GM18511 (cell line): Measurements from ENCODE around the gene RANBP10.
"Not testable (repeated sequence)": the region's sequence is repeated elsewhere in the genome, so short reads cannot be mapped to it uniquely, and the experiment has no call there.

Experiments used
- ATAC-seq: cut with Tn5 transposase; IDR thresholded peaks from one replicate; pipeline ENCODE4 v1.9.1; 2021; ENCODE audit warnings: mild to moderate bottlenecking, moderate library complexity; ENCODE audit not compliant: unreplicated experiment

Gene RANBP10

DNA sequence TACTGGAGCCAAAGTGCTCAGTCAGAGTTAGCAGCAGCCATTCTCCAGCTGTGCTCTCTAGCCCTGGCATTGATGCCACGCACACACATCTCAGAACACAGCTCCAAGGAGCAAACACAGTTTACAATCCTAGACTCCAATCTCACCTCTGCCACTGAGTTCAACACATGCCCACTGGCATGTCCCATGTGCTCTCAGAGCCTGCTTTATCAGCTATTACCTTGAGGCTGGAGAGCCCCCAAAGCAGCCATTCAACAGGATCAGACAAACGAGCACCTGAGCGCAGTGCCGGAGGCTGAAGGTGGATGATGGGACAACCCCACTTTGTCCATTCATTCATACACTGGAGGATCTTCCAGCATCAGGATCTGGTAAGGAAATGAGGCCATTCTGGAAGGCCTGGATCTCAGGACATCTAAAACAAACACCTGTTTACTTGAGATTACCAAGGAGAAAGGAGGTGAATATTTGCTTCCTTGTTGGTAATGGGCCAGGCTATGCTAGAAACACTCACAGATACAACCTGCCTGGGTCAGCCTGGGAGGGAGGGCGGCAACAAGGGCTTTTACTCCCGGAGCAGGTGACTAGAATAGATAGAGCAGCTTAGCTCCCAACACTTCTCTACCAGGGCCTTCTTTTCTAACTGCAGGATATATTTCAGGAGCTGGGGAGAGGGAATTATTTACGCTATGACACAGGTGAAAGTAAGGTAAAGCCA lies 25.4 kb downstream of the RANBP10 start:
- no peak for ATAC-seq

DNA sequence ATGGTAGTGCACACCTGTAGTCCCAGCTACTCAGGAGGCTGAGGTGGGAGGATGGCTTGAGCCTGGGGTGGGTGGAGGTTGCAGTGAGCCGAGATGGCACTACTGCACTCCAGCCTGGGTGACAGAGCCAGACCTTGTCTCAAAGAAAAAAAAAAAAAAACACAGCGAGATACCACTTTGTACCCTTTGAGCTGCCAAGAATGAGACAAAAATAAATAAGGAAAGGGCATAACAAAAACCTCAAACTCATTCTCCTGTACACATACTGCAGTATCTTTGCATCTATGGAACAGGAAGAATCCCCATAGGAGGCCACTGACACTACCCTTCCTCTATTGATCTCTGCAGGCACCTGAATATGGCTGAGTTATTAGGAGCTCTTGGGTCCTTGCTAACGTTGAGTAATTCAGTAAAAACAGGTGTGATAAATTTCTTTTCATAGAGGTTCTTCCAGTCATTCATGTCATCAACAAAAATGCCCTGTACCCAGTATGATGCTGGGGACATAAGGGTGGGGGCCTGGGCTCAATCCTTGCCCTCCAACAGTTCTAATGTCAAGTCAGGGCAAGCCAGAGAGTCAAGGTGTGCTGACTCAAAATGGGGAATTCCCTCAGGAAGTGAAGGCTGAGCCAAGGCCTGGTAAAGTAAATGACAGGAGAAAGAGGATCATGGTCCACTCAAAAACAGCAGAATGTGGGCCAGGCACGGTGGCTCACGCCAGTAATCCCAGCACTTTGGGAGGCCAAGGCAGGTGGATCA lies 26.9 kb downstream of the RANBP10 start:
- ATAC-seq = no peak

DNA sequence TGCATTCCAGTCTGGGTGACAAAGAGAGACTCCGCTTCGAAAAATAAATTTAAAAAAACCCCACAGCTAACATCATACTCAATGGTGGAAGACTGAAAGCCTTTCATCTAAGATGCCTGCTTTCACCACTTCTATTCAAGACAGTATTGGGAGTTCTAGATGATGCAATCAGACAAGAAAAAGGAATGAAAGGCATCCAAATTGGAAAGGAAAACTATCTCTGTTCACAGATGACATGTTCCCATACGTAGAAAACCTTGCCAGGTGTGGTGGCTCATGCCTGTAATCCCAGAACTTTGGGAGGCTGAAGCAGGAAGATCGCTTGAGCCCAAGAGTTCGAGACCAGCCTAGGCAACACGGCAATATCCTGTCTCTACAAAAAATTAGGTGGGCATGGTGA lies 31.1 kb downstream of the RANBP10 start:
- ATAC-seq = no peak

DNA sequence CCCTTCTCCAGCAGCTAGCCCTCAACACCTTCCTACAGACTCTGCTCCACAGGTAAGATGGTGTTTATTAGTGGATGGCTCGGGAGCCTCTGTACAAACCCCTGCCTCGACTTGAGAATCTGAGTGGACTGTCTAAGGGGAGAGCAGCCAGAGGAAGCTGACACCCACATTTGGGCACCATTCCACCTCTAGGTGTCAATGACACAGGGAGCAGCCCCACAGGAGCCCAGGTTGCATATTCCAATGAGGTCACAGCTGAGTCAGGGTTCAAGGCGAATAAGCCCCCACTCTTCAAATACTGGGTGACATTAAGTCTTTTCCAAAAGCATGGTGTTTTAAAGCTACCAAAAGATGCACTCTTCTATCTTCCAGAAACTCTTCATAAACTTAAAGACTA lies 31.9 kb downstream of the RANBP10 start:
- no peak for ATAC-seq

DNA sequence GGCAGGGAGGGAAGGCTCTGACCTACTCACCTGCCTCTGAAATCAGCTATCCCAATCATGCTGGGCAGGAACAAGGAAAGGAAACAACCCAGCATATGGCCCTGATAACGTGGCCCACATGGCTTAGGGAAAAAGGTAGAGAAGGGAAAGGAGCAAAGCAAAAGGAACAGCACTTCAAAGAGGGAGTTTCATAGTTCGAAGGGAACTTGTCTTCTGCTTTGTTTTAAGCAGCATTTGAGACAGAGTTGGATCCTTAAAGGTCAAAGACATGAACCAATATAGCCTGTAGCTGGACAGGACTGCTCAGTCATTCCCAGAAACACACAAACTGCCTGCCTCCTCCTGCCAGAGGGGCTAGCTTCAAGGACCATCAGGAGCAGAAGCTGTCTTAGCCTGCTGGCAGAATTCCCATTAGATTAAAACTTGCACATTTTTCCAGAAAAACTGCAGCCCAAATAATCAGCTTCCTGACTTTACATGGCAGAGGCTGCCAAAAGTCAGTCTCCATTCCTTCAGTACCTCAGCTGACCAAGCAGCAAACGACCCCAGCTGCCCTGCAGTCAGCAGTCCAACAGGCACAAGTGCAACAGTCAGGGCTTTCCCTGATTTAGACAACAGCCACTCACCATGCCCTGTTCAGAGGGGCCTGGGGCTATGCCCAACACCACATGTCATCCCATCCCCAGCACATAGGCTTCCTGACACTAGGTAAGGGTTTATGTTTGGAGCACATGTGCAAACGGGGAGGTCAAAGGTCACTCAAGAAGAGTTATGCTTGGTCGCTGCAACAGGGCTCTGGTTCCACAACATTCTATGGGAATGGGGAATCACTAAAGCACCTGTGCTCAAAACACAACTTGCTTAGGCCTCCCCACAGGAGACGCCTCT lies 32.5 kb downstream of the RANBP10 start:
- ATAC-seq = no peak

DNA sequence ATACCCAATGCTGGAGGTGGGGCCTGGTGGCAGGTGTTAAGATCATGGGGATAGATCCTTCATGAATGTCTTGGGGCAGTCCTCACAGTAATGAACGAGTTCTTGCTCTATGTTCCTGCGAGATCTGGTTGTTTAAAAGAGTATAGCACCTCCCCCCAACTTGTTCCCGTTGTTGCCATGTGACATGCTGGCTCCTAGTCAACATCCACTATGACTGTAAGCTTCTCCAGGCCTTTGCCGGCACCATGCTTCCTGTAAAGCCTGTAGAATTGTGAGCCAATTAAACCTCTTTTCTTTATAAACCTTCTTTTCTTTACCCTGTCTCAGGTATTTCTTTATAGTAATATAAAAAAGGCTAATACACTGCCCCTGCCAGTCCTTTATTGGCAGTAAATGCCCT lies 33.3 kb downstream of the RANBP10 start:
- ATAC-seq = no peak

DNA sequence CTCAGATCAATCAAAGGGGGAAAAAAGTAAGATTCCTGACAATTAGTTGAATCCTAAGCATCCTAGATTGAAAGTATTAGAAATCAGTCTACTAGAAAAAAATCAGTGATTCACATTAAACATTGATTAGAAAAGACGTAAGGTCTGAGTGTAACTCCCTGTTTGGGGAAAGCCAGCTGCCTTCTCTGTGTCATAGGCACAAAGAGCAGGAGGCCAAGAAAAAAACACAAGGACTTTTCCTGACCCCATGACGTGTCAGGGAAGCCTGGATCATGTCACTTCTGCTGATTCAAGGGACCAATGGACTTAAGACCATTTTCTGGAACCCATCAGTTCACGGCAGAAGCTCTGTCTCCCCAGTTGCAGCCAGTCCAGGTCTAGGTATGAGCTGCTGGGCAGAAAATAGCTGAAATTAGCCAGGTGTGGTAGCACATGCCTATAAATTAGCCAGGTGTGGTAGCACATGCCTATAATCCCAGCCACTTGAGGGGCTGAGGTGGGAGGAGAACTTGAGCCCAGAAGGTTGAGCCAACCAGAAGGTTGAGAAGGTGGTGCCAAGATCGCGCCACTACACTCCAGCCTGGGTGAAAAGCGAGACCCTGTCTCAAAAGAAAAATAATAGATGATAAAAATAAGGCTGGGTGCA lies 35.9 kb downstream of the RANBP10 start:
- no peak for ATAC-seq

DNA sequence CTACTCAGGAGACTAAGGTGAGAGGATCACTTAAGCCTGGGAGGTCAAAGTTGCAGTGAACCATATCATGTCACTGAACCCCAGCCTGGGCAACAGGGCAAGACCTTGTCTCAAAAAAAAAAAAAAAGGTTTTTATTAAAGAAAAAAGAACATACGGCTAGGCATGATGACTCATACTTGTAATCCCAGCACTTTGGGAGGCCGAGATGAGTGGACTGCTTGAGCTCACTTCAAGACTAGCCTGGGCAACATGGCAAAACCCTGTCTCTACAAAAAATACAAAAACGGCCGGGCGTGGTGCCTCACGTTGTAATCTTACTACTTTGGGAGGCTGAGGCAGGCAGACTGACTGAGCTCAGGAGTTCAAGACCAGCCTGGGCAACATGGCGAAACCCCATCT lies 38.4 kb downstream of the RANBP10 start:
- no peak for ATAC-seq

DNA sequence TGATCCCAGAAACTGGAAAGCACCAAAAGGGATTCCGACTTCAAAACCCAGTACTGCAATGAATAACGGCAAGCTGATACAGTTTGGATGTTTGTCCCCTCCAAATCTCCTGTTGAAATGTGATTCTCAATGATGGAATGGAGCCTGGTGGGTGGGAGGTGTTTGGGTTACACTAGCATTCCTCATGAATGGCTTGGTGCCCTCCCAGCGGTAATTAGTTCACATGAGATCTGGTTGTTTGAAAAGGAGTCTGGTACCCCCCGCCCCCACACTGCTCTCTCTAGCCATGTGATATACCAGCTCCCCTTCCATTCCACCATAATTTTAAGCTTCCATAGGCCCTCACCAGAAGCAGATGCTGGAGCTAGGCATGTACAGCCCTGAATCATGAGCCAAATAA lies 40.1 kb downstream of the RANBP10 start:
- no peak for ATAC-seq

DNA sequence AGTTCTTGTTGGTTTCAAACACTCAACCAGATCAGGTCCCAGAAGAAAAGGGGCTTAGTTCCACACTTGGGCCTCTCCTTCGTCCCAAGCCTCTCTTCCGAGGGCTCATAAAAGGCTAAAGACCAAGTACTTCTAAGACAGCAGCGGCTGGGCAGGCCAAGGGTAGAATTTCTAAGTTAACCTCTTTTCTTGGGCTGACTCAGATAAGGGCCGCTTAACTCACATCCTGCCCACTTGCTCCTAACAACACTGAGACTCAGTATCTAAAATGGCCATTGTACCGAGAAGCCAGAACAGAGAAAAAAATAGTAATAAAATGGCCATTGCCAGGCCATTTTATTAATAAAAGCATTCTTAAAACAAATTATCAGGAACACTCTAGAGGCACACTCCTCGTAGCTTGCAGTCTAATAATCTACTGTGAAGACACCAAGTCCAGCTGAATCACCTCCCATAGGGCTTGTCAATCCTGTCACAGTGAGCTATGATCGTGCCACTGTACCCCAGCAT lies 42.1 kb downstream of the RANBP10 start:
- ATAC-seq = no peak

DNA sequence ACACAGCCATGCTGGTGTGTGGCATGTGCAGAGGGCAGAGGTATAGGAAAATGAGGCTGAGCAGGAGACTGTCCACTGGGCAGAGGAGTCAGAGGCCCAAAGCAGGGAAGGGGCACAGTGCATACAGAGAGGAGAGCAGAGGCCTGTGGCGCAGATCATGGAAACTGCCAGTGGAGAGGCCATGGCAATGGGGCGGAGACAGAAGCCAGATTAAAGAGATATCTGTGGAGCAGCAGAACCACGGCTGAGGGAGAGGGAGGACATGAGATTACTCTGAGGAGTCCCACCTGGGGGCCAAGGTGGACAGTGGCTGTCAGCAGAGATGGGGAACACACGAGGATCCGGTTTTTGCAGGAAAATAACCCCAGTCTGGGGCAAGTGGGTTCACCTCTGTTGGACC lies 43.3 kb downstream of the RANBP10 start:
- no peak for ATAC-seq

DNA sequence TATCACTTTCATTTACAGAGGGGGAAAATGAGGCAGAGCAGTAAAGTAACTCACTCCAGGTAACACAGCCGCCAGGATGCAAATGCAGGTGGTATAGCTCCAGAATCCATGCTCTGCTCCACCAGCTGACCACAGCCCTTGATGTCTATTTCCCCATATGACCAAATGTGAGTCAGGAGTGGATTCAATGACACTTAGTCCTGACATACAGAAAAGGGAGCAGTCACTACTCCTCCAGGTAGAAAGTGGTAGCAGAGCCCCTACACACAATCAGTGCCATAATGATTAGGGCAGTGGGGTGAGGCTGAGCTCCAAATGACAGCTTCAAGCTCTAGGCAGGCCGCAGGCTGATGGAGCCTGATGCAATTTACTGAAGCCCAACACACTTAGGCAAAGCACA lies 44.0 kb downstream of the RANBP10 start:
- ATAC-seq = no peak

DNA sequence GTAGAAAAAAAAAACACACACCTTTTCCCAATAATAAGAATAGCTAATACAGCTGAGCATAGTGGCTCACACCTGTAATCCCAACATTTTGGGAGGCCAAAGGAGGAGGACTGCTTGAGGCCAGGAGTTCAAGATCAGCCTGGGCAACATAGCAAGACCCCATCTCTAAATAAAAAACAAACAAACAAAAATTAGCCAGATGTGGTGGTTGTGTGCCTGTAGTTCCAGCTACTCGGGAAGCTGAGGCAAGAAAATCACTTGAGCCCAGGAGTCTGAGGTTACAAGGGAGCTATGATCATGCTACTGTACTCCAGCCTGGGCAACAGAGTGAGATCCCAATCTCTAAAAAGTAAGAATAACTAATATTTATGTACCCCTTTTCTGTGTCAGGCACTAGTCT lies 44.4 kb downstream of the RANBP10 start:
- ATAC-seq = no peak

DNA sequence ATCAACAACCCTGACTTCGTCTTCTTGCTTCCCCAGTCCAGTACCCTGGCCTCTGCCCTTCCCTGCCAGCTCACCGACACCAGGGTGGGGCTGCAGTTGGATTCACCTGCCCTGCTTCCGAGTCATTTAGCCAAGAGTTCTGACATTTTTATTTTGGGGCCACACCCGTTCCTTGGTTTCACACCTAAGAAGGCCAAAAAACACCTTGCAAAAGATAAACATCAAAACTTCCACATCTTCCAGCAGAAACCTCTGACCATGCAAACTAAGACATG lies 45.5 kb downstream of the RANBP10 start:
- no peak for ATAC-seq

DNA sequence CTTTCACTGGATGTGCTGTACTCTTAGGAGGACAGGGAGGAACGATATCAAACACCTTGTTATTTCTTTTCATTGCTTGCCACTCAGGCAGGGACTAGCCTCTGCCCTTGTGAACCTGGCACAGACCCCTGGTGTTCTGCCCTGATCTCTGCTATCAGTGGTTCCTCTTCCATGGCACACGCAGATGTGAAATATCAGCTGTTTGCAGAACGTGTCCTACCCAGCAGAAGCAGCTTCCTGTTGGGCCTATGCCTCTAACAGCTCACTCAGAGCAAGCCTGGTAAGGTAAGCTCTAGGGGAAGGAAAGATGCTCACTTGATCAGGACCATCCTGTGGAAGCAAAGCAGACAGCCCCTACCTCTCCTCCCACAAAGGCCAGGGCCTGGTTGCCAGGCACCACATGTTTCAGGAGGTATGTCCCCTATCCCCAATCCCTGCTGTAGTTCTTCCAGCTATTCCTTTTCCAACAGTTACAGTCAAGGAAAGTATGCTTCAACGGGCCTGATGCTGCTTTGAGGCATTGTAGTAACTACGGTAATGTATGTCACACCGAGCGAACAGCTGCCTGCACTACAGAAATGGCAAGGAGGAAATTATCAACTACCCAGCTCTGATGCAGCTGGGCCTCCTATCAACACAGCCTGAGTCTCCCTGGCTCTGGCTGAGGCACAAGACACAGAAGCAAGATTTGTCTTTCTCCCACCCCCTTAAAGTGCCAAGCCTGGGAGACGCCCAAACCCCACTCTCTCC lies 46.0 kb downstream of the RANBP10 start:
- ATAC-seq = no peak

DNA sequence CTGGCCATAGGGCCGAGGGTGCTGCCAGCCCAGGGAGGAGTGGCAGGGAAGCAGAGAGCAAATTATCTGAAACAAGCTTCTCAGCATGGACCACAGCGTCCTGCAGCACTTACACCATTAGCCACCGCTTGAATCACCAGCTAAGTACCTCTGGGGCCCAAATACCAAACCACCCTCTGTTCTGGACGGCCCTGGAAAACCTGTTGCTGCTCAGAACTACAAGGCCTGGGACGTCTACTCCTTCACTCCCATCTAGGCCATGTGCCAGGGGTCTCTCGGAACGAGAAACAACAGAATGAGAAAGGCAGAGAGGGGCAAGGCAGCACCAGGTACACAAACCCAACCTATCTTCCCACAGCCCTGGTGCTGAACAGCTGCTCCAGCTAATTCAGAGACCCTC lies 47.4 kb downstream of the RANBP10 start:
- ATAC-seq = no peak

DNA sequence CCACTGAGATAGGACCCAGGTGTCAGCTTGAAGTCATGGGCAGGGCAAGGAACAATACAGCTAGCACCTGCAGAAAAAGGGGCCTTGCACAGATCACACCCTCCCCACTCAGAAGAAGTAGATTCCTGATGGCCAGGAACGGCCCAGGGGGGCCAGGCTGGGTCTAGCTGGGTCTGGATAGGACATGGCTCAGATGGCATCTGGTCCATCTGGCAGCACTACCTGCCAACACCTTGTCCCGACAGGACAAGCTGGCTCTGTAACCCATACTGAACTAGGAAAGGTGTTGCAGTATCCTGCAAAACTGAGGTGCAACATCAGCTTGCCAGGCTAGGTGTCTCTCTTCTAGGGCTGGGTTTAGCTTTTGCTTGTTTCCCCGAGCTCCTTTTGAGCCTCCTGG lies 48.4 kb downstream of the RANBP10 start:
- ATAC-seq = no peak

DNA sequence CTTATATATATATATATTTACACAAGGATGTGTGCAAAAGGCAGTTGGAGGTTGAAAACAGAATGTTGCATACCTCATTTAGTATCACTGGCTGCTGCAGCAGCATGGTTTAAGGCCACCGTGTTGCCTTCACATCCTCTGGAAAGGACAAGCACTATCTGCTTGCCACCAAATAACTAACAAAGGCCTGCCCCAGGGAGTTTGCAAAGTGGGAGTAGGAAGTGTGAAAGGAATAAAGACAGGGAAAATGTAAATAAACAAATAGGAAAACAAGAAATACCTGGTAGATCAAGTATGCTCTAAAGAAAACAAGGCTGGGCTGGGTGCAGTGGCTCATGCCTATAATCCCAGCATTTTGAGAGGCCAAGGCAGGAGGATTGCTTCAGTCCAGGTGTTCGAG lies 53.7 kb downstream of the RANBP10 start:
- ATAC-seq = no peak

DNA sequence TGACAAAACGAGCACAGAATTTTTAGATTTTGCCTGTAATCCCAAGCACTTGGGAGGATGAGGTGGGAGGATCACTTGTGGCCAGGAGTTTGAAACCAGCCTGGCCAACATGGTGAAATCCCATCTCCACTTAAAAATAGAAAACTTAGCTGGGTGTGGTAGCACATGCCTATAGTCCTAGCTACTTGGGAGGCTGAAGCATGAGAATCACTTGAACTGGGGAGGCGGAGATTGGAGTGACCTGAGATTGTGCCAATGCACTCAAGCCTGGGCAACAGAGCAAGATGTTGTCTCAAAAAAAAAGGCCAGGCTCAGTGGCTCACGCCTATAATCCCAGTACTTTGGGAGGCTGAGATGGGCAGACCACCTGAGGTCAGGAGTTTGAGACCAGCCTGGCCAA lies 55.0 kb downstream of the RANBP10 start:
- ATAC-seq = not testable (repeated sequence)

DNA sequence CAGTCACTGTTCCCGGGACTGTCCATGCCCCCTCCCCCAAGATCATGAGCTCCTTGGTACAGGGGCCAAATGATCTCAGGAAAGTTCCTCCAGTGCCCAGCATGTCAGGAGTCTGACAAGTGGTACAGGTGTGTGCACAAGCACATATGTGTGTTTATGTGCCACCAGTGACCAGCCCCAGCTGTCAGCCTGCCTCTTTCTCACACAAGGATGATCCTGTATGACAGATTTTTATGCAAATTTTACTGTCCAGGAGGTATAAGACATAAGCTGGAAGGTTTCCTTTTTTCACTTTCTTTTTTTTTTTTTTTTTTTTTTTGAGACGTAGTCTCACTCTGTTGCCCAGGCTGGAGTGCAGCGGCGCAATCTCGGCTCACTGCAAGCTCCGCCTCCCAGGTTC lies 55.9 kb downstream of the RANBP10 start:
- ATAC-seq = peak; percentile 61
